ENCODE data around the gene CCDC80. TPM values are rescaled to one million over a fixed set of nuclear protein-coding genes. Genes with fewer than 3 reads are reported as not detected.

CCDC80 gene
- total RNA-seq, 4 donors from 2014 or later: 19.4 to 129 (median 31.1) TPM

DNA sequence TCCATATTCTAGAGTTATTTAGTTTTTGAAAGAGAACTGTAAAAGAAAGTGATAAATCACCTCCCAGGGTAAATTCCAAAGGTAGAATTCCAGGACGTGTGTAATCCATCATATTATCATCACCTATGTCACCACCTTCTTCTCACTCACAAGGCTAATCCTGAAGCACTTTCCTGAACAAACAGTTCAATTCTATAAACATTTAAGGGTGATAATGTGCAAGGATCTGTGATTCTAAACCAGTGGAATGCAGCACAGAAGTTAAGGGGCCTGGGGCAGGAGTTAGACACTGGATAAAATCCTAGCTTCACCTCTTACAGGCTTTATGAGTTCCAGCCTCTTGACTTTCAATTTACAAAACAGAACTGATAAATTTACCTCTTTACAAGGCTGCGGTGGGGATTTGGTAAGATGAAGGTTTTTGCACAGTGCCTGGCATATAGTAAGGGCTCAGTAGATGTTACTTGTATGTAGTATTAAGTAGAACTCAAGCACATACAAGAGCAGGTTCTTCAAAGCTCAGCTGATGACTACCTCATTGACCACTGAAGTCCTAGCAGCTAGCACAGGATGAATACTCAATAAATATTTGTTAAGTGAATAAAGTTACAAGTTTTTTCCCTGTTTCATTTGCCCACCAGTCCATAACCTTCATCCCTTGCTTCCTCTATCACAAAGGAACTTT lies 47.3 kb upstream of the CCDC80 start:
- H3K27ac ChIP-seq: no peak overlapping the region
- H3K36me3 ChIP-seq: no peaks in the 10 kb centered on the region
- no peaks in the 10 kb centered on the region for H3K4me1 ChIP-seq
- no peaks in the 10 kb centered on the region for H3K27me3 ChIP-seq
- DNase-seq (ENCODE audit: low spot score in 2 of 2): no peak
- H3K9me3 ChIP-seq: no peaks in the 10 kb centered on the region
- no peak overlapping the region for H3K4me3 ChIP-seq
- TF ChIP-seq POLR2A (IDR thresholded peaks at IDR 0.05) (no peak), CTCF (IDR thresholded peaks at IDR 0.05) (no peak), EP300 (IDR thresholded peaks at IDR 0.05) (no peak)
- 70 to 80% methylated on average over 2 of the region's 2 CpGs for WGBS, 2 donors

DNA sequence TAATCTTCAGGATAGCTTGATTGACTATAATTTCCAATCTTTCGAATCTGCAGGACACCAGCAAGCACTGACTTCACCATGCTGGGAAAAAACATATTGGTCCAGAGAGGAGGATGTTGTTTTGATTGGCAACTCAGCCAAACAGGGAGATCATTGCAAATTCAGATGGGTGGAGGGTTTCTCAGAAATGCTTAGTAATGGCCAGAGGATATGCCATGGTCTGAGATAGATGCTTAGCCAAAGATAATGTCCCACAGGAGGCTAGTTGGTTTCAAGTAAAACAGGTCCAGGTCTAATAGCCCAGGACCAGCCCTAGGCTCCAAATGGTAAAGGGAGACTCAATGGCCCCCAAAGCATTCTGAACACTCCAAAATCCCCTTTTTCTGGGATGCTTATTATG lies 46.7 kb upstream of the CCDC80 start:
- no peak for TF ChIP-seq POLR2A (IDR thresholded peaks at IDR 0.05)
- no peak for TF ChIP-seq EP300 (IDR thresholded peaks at IDR 0.05)
- no peak for TF ChIP-seq CTCF (IDR thresholded peaks at IDR 0.05)
- no peak for DNase-seq (ENCODE audit: low spot score in 2 of 2)
- no peaks in the 10 kb centered on the region for H3K36me3 ChIP-seq
- H3K4me1 ChIP-seq: no peaks in the 10 kb centered on the region
- H3K4me3 ChIP-seq: no peak overlapping the region
- no peak overlapping the region for H3K27ac ChIP-seq
- no peaks in the 10 kb centered on the region for H3K9me3 ChIP-seq
- WGBS, 2 donors: 90 to 93% methylated on average over 1 of the region's 1 CpG
- H3K27me3 ChIP-seq: no peaks in the 10 kb centered on the region

GRCh38 chr3:112687211-112687610 lies 46.3 kb upstream of the CCDC80 start:
- Histone ChIP-seq H3K4me1 (no peaks in the 10 kb centered on the region), H3K27me3 (no peaks in the 10 kb centered on the region), H3K27ac (no peak overlapping the region), H3K36me3 (no peaks in the 10 kb centered on the region), H3K9me3 (no peaks in the 10 kb centered on the region), H3K4me3 (no peak overlapping the region)
- 45 to 48% methylated on average over 3 of the region's 3 CpGs for WGBS, 2 donors
- DNase-seq (ENCODE audit: low spot score in 2 of 2): no peak
- TF ChIP-seq EP300 (IDR thresholded peaks at IDR 0.05) (no peak), POLR2A (IDR thresholded peaks at IDR 0.05) (no peak), CTCF (IDR thresholded peaks at IDR 0.05) (no peak)

GRCh38 chr3:112685956-112686799 lies 45.2 kb upstream of the CCDC80 start:
- Histone ChIP-seq H3K4me1 (no peaks in the 10 kb centered on the region), H3K9me3 (no peaks in the 10 kb centered on the region), H3K27me3 (no peaks in the 10 kb centered on the region), H3K4me3 (no peak overlapping the region), H3K27ac (no peak overlapping the region), H3K36me3 (no peaks in the 10 kb centered on the region)
- DNase-seq (ENCODE audit: low spot score in 2 of 2): no peak
- WGBS, 2 donors: 70% methylated on average over 5 of the region's 5 CpGs
- TF ChIP-seq POLR2A (IDR thresholded peaks at IDR 0.05): no peak
- TF ChIP-seq EP300 (IDR thresholded peaks at IDR 0.05): no peak
- TF ChIP-seq CTCF (IDR thresholded peaks at IDR 0.05): no peak

GRCh38 chr3:112685420-112685819 lies 44.5 kb upstream of the CCDC80 start:
- no peak overlapping the region for H3K4me3 ChIP-seq
- no peak overlapping the region for H3K27ac ChIP-seq
- WGBS, 2 donors: 67 to 84% methylated on average over 7 of the region's 7 CpGs
- TF ChIP-seq EP300 (IDR thresholded peaks at IDR 0.05): no peak
- no peak for TF ChIP-seq POLR2A (IDR thresholded peaks at IDR 0.05)
- TF ChIP-seq CTCF (IDR thresholded peaks at IDR 0.05): no peak
- H3K4me1 ChIP-seq: no peaks in the 10 kb centered on the region
- H3K36me3 ChIP-seq: no peaks in the 10 kb centered on the region
- no peak for DNase-seq (ENCODE audit: low spot score in 2 of 2)
- H3K27me3 ChIP-seq: no peaks in the 10 kb centered on the region
- no peaks in the 10 kb centered on the region for H3K9me3 ChIP-seq
